HCT116 (cell line): Measurements from ENCODE around the gene BAIAP2L2. TPM values are rescaled to one million over a fixed set of nuclear protein-coding genes. Genes with fewer than 3 reads are reported as not detected.

Source experiments
- ATAC-seq: fragments of 200-7000 bp; cut with Tn5 transposase; 2 replicates; pipeline ENCODE4 v1.9.1; 2020; ENCODE audit warnings: mild to moderate bottlenecking, moderate library complexity
- BruUV-seq: library from RNA; stranded (reverse); fragments of 400-500 nt; replicated peaks from 2 replicates; lab custom pipeline; 2021; lab: Mats Ljungman, UMichigan
- CTCF ChIA-PET: fragments of 300-600 bp; sonication (Branson Sonifier 250); formaldehyde crosslinking; loops from one replicate; lab custom pipeline; 2021; ENCODE audit warnings: antibody characterized with exemption; lab: Charles Lee
- POLR2A ChIA-PET: fragments of 300-600, 350-600 bp; sonication (Branson Sonifier 250); formaldehyde crosslinking; loops from one replicate; lab custom pipeline; 2021; ENCODE audit warnings: antibody characterized with exemption; lab: Charles Lee
- RAD21 ChIA-PET, 2 experiments: fragments of 300-600 bp; sonication (Branson Sonifier 250); formaldehyde crosslinking; loops; one replicate each; lab custom pipeline; 2023; ENCODE audit warnings: low total read pairs in 2 of 2; ENCODE audit not compliant: uncharacterized antibody in 2 of 2, unreplicated experiment in 2 of 2, low non-redundant PET in 1 of 2; lab: Charles Lee
- DNase-seq: peaks from one replicate; pipeline ENCODE4 v3.0.0-alpha.2; 2010; ENCODE audit warnings: low read depth, low spot score
- H2AFZ ChIP-seq: fragments of 200-600 bp; shearing (Covaris generic), sonication (generic); 2 replicates; pipeline ENCODE4 v1.6.1; 2017; ENCODE audit warnings: low read depth, mixed run types, mixed read lengths, antibody characterized with exemption, low read length; ENCODE audit not compliant: poor library complexity, severe bottlenecking
- H3K27ac ChIP-seq: 2 replicates; pipeline ENCODE4 v1.5.1; 2012; ENCODE audit warnings: low read depth, low read length
- H3K27me3 ChIP-seq: fragments of 200-600 bp; sonication (generic); 2 replicates; pipeline ENCODE4 v1.6.1; 2016; ENCODE audit warnings: mixed run types, low read length, mixed read lengths; ENCODE audit not compliant: insufficient read depth
- H3K36me3 ChIP-seq, 2 experiments: fragments of 200-500 bp in 1 of 2; fragments of 200-600 bp in 1 of 2; sonication (Bioruptor generic) in 1 of 2; sonication (generic) in 1 of 2; 2 replicates each; pipeline versions ENCODE4 v1.5.1 to v1.6.1; 2014 to 2016; ENCODE audit warnings: low read length in 2 of 2, inconsistent platforms in 1 of 2, mixed read lengths in 1 of 2, mixed run types in 1 of 2; ENCODE audit not compliant: insufficient read depth in 2 of 2, control insufficient read depth in 1 of 2
- H3K4me1 ChIP-seq, 2 experiments: fragments of 200-600 bp in 1 of 2; sonication (generic) in 1 of 2; 2 replicates each; pipeline versions ENCODE4 v1.5.1 to v1.6.1; 2012 to 2017; ENCODE audit warnings: low read length in 2 of 2, inconsistent platforms in 1 of 2, mild to moderate bottlenecking in 1 of 2, mixed read lengths in 1 of 2, mixed run types in 1 of 2, moderate library complexity in 1 of 2; ENCODE audit not compliant: insufficient read depth in 2 of 2, control insufficient read depth in 1 of 2
- H3K4me2 ChIP-seq: fragments of 200-600 bp; sonication (generic); 2 replicates; pipeline ENCODE4 v1.6.1; 2017; ENCODE audit warnings: mixed run types, low read length, mixed read lengths
- H3K4me3 ChIP-seq, 2 experiments: fragments of 200-600 bp in 1 of 2; sonication (generic) in 1 of 2; replicated peaks in 1 of 2; 2 replicates each; pipeline ENCODE4 v1.5.1; 2011 to 2016; ENCODE audit warnings: low read length in 2 of 2, control low read depth in 1 of 2, low read depth in 1 of 2, mild to moderate bottlenecking in 1 of 2, mixed read lengths in 1 of 2, mixed run types in 1 of 2
- H3K79me2 ChIP-seq: fragments of 200-600 bp; sonication (generic); 2 replicates; pipeline ENCODE4 v1.6.1; 2017; ENCODE audit warnings: mild to moderate bottlenecking, mixed run types, low read length, moderate library complexity, mixed read lengths; ENCODE audit not compliant: insufficient read depth
- H3K9ac ChIP-seq: fragments of 200-600 bp; sonication (generic); 2 replicates; pipeline ENCODE4 v1.6.1; 2016; ENCODE audit warnings: low read length, mixed read lengths
- H3K9me2 ChIP-seq: fragments of 200-600 bp; sonication (generic), shearing (Covaris generic); 2 replicates; pipeline ENCODE4 v1.6.1; 2017; ENCODE audit warnings: mixed run types, mild to moderate bottlenecking, moderate library complexity; ENCODE audit not compliant: insufficient read depth
- H3K9me3 ChIP-seq, 2 experiments: fragments of 200-500 bp in 1 of 2; fragments of 200-600 bp in 1 of 2; sonication (Bioruptor generic) in 1 of 2; sonication (generic) in 1 of 2; 2 replicates each; pipeline ENCODE4 v1.6.1; 2014 to 2017; ENCODE audit warnings: low read length in 2 of 2, mixed read lengths in 2 of 2, inconsistent platforms in 1 of 2, low read depth in 1 of 2, mild to moderate bottlenecking in 1 of 2, mixed run types in 1 of 2, moderate library complexity in 1 of 2; ENCODE audit not compliant: control insufficient read depth in 1 of 2, insufficient read depth in 1 of 2
- H4K20me1 ChIP-seq: fragments of 200-600 bp; sonication (generic), shearing (Covaris generic); 2 replicates; pipeline ENCODE4 v1.6.1; 2017; ENCODE audit warnings: mixed run types, mild to moderate bottlenecking, moderate library complexity; ENCODE audit not compliant: insufficient read depth
- ATF3 ChIP-seq: IDR thresholded peaks from 2 replicates; pipeline ENCODE4 v1.6.1; 2012
- CBX3 ChIP-seq: IDR thresholded peaks from 2 replicates; pipeline ENCODE4 v1.6.1; 2012; ENCODE audit warnings: low read depth
- CEBPB ChIP-seq: IDR thresholded peaks from 2 replicates; pipeline ENCODE4 v1.6.1; 2012; ENCODE audit warnings: low read depth
- ELF1 ChIP-seq: IDR thresholded peaks from 2 replicates; pipeline ENCODE4 v1.6.1; 2012; ENCODE audit warnings: low read depth, borderline replicate concordance
- EZH2 ChIP-seq: fragments of 200-600 bp; sonication (generic); IDR thresholded peaks from 2 replicates; pipeline ENCODE4 v1.6.1; 2017; ENCODE audit warnings: antibody characterized with exemption, mixed run types
- EZH2phosphoT487 ChIP-seq: fragments of 200-600 bp; IDR thresholded peaks from 2 replicates; pipeline ENCODE4 v1.6.1; 2018; ENCODE audit warnings: antibody characterized with exemption, borderline replicate concordance
- FOSL1 ChIP-seq: IDR thresholded peaks from 2 replicates; pipeline ENCODE4 v1.6.1; 2012; ENCODE audit warnings: low read depth
- JUND ChIP-seq: IDR thresholded peaks from 2 replicates; pipeline ENCODE4 v1.6.1; 2012
- POLR2A ChIP-seq: IDR thresholded peaks from 2 replicates; pipeline ENCODE4 v1.7.0; 2011; ENCODE audit warnings: borderline replicate concordance; ENCODE audit not compliant: insufficient read depth, insufficient read length; ENCODE audit errors: extremely low read depth
- RAD21 ChIP-seq: IDR thresholded peaks from 2 replicates; pipeline ENCODE4 v1.6.1; 2012; ENCODE audit warnings: low read depth, mild to moderate bottlenecking
- REST ChIP-seq: IDR thresholded peaks from 2 replicates; pipeline ENCODE4 v1.6.1; 2012; ENCODE audit warnings: low read depth
- SIN3A ChIP-seq: IDR thresholded peaks from 2 replicates; pipeline ENCODE4 v1.6.1; 2012; ENCODE audit warnings: low read depth
- SP1 ChIP-seq: IDR thresholded peaks from 2 replicates; pipeline ENCODE4 v1.6.1; 2012; ENCODE audit warnings: low read depth
- SRF ChIP-seq: IDR thresholded peaks from 2 replicates; pipeline ENCODE4 v1.6.1; 2012; ENCODE audit warnings: low read depth
- TCF7L2 ChIP-seq: IDR thresholded peaks from 2 replicates; pipeline ENCODE4 v1.7.0; 2011; ENCODE audit warnings: borderline replicate concordance, inconsistent platforms; ENCODE audit not compliant: insufficient read depth, insufficient read length; ENCODE audit errors: extremely low read depth
- YY1 ChIP-seq: IDR thresholded peaks from 2 replicates; pipeline ENCODE4 v1.6.1; 2011; ENCODE audit warnings: low read length, low read depth, moderate library complexity, mild to moderate bottlenecking; ENCODE audit not compliant: insufficient replicate concordance; ENCODE audit errors: extremely low read depth
- ZFX ChIP-seq: fragments of 450-650 bp; IDR thresholded peaks from 2 replicates; pipeline ENCODE4 v1.6.1; 2017
- ZNF274 ChIP-seq: fragments of 200-500 bp; sonication (Bioruptor generic); IDR thresholded peaks from 2 replicates; pipeline ENCODE4 v1.6.1; 2014; ENCODE audit warnings: mild to moderate bottlenecking, low read depth, low read length, inconsistent platforms
- intact Hi-C: fragments of 100-400 bp; cut with micrococcal nuclease; formaldehyde crosslinking; loops from 2 replicates; pipeline ENCODE4 v1.10.0; 2022
- total RNA-seq: library from RNA; stranded (reverse); gene quantifications from one replicate; pipeline ENCODE4 v1.2.1, GENCODE V29; 2021; ENCODE audit not compliant: unreplicated experiment

The BAIAP2L2 gene
- total RNA-seq, 1 experiment from 2014 or later = 1.0 TPM

- TF ChIP-seq EZH2 = no peak
- no peak for TF ChIP-seq ATF3
- TF ChIP-seq FOSL1 = no peak
- TF ChIP-seq RAD21 = no peak
- TF ChIP-seq ZFX = no peak
- no peak for TF ChIP-seq POLR2A
- TF ChIP-seq REST = no peak
- TF ChIP-seq, all 23 proteins: peak for 0
These were observed 1.9 kb upstream of the BAIAP2L2 start (continued) for GRCh38 chr22:38112381-38112780.

- H4K20me1 ChIP-seq = no peaks in the 10 kb centered on the region
- no peaks in the 10 kb centered on the region for H3K9me3 ChIP-seq
- intact Hi-C loops = loop anchor here (10.0 kb wide), 1 partner anchor 113 kb away; no protein-coding TSS in a partner anchor
- TF ChIP-seq ELF1 = no peak
- no peak for TF ChIP-seq FOSL1
- no peak for TF ChIP-seq YY1
- no peak for TF ChIP-seq POLR2A
- no peak for TF ChIP-seq SRF
- TF ChIP-seq SIN3A = no peak
- no peak for TF ChIP-seq JUND
- TF ChIP-seq CEBPB = no peak
- TF ChIP-seq TCF7L2 = no peak
- no peak for TF ChIP-seq ZFX
- no peak for TF ChIP-seq EZH2phosphoT487
- TF ChIP-seq ATF3 = no peak
- no peak for TF ChIP-seq RAD21
- TF ChIP-seq SP1 = no peak
- no peak for TF ChIP-seq EZH2
- TF ChIP-seq CBX3 = no peak
- TF ChIP-seq ZNF274 = no peak
- TF ChIP-seq, all 23 proteins: peak for 0
- H3K9me2 ChIP-seq = no peaks in the 10 kb centered on the region
- ChIA-PET POLR2A (no interaction called here), CTCF (interaction anchor here (1.3 kb wide), 1 partner anchor 118 kb away, joined by 3 read pairs; no protein-coding TSS in a partner anchor), RAD21 (no interaction called here)
- H3K27ac ChIP-seq = no peak overlapping the region
- H3K4me1 ChIP-seq = peaks cover 14 to 24% of the 10 kb centered on the region in 2 experiments
- no peaks in the 10 kb centered on the region for H3K27me3 ChIP-seq
- ATAC-seq = no peak
- no peak overlapping the region for H2AFZ ChIP-seq
- H3K4me3 ChIP-seq = no peak overlapping the region
- no peaks in the 10 kb centered on the region for H3K79me2 ChIP-seq
- H3K9ac ChIP-seq = no peak overlapping the region
- no peaks in the 10 kb centered on the region for H3K36me3 ChIP-seq
- no peak overlapping the region for H3K4me2 ChIP-seq
- DNase-seq = no peak
- BruUV-seq = no TSS peak
These were observed 1.5 kb upstream of the BAIAP2L2 start for GRCh38 chr22:38111925-38112355.
